Measurements from ENCODE around the gene TSPO2. TPM values are rescaled to one million over a fixed set of nuclear protein-coding genes. Genes with fewer than 3 reads are reported as not detected.

Gene TSPO2
- polyA plus RNA-seq, result not detected in 2 replicates

GRCh38 chr6:41042226-41043055 lies at the start of gene TSPO2:
TSS of gene TSPO2 (plus strand) at chr6:41042467. CDS start at chr6:41042986, 519 bp downstream.

GRCh38 chr6:41039060-41039998 lies 2.9 kb upstream of the TSPO2 start, which contains the start of gene UNC5CL:
TSS of gene UNC5CL (minus strand) at chr6:41039221. CDS start at chr6:41035074, 4,147 bp downstream.

GRCh38 chr6:41053041-41053440 lies 10.8 kb downstream of the TSPO2 start, which contains the start of gene APOBEC2:
TSS of gene APOBEC2 (plus strand) at chr6:41053202. CDS start at chr6:41053348, 146 bp downstream.

GRCh38 chr6:41071923-41072835 lies 29.9 kb downstream of the TSPO2 start, which contains the start of gene OARD1:
TSS of gene OARD1 (minus strand) at chr6:41072356. CDS start at chr6:41071634, 722 bp downstream.

GRCh38 chr6:41072836-41073202 lies 30.6 kb downstream of the TSPO2 start, which contains the start of gene NFYA:
TSS of gene NFYA (plus strand) at chr6:41072974. CDS start at chr6:41079090, 6,116 bp downstream.

Other genes starting within 250 kb of the TSPO2 start
- not detected in 2 replicates for gene UNC5CL, start 3.2 kb upstream of the TSPO2 start, polyA plus RNA-seq
- 4.9 and 6.3 TPM in 2 replicates for gene APOBEC2, start 10.7 kb downstream of the TSPO2 start, polyA plus RNA-seq
- 43.2 and 77.1 TPM in 2 replicates for gene OARD1, start 29.9 kb downstream of the TSPO2 start, polyA plus RNA-seq
- gene NFYA, start 30.5 kb downstream of the TSPO2 start, polyA plus RNA-seq, result 4.0 and 4.2 TPM in 2 replicates
- gene TREML1, start 111.9 kb downstream of the TSPO2 start, polyA plus RNA-seq, result not detected in 2 replicates
- not detected in 2 replicates for gene TREM2, start 120.6 kb downstream of the TSPO2 start, polyA plus RNA-seq
- not detected in 2 replicates for gene TREML2, start 158.7 kb downstream of the TSPO2 start, polyA plus RNA-seq
- not detected in 2 replicates for gene TREML4, start 185.9 kb downstream of the TSPO2 start, polyA plus RNA-seq
- not detected in 2 replicates for gene TREM1, start 244.2 kb downstream of the TSPO2 start, polyA plus RNA-seq

Data from Purkinje cell (primary cell).